Activated T-helper 2 cell treated with anti-CD3 and anti-CD28 coated beads, Interferon-gamma antibody, Interleukin-2, Interleukin-4, amounts not matched to agents 10 μg/mL and 5 μg/mL and 100 μg/mL, durations not matched to agents 14 hours and 24 hours and 36 hours (primary cell): ENCODE results near the gene TCF7. TPM values are rescaled to one million over a fixed set of nuclear protein-coding genes. Genes with fewer than 3 reads are reported as not detected.

Experiments used
- DNase-seq: peaks from one replicate; pipeline ENCODE4 v3.0.0; 2021; ENCODE audit warnings: low spot score
- H3K27ac Mint-ChIP-seq: one replicate; pipeline ENCODE4 v1.8.0; 2021; ENCODE audit warnings: mixed read lengths
- H3K27me3 Mint-ChIP-seq: one replicate; pipeline ENCODE4 v1.8.0; 2021; ENCODE audit warnings: low read depth, mixed read lengths
- H3K36me3 Mint-ChIP-seq: one replicate; pipeline ENCODE4 v1.8.0; 2021; ENCODE audit warnings: low read depth, mixed read lengths
- H3K4me1 Mint-ChIP-seq: one replicate; pipeline ENCODE4 v1.8.0; 2021; ENCODE audit warnings: low read depth, mixed read lengths
- H3K4me3 Mint-ChIP-seq: one replicate; pipeline ENCODE4 v1.8.0; 2021; ENCODE audit warnings: low read depth, mild to moderate bottlenecking, moderate library complexity, mixed read lengths
- H3K9me3 Mint-ChIP-seq: one replicate; pipeline ENCODE4 v1.8.0; 2021; ENCODE audit warnings: mixed read lengths
- intact Hi-C: fragments of 100-400 bp; cut with micrococcal nuclease; formaldehyde crosslinking; loops from one replicate; pipeline ENCODE4 v1.15.1; 2023
- total RNA-seq: library from RNA; stranded (reverse); gene quantifications from 2 replicates; pipeline ENCODE4 v1.2.3, GENCODE V29; 2022

The TCF7 gene
- total RNA-seq, 1 donor from 2014 or later = 10.0 TPM

GRCh38 chr5:134140530-134141201, 26.2 kb downstream of the TCF7 start:
- no peak overlapping the region for H3K27ac Mint-ChIP-seq
- H3K27me3 Mint-ChIP-seq = peaks cover 3% of the 10 kb centered on the region
- peaks cover 65% of the 10 kb centered on the region for H3K36me3 Mint-ChIP-seq
- peak; percentile 50 for DNase-seq
- H3K9me3 Mint-ChIP-seq = no peaks in the 10 kb centered on the region
- H3K4me3 Mint-ChIP-seq = no peak overlapping the region
- peaks cover 44% of the 10 kb centered on the region for H3K4me1 Mint-ChIP-seq
- intact Hi-C loops = loop anchor here (1.0 kb wide), 1 partner anchor 101 kb away; no protein-coding TSS in a partner anchor

- intact Hi-C loops = no loop called here
- H3K4me1 Mint-ChIP-seq = peaks cover 40% of the 10 kb centered on the region
- no peak overlapping the region for H3K4me3 Mint-ChIP-seq
- H3K27ac Mint-ChIP-seq = no peak overlapping the region
- no peaks in the 10 kb centered on the region for H3K9me3 Mint-ChIP-seq
- peaks cover 62% of the 10 kb centered on the region for H3K36me3 Mint-ChIP-seq
- no peaks in the 10 kb centered on the region for H3K27me3 Mint-ChIP-seq
- no peak for DNase-seq
Observed at GRCh38 chr5:134141331-134142050, 27.0 kb downstream of the TCF7 start.

GRCh38 chr5:134142052-134142451, 27.6 kb downstream of the TCF7 start:
- Mint-ChIP-seq H3K9me3 (no peaks in the 10 kb centered on the region), H3K27ac (no peak overlapping the region), H3K27me3 (no peaks in the 10 kb centered on the region), H3K4me3 (no peak overlapping the region), H3K36me3 (peaks cover 57% of the 10 kb centered on the region), H3K4me1 (peaks cover 35% of the 10 kb centered on the region)
- intact Hi-C loops = no loop called here
- no peak for DNase-seq

- Mint-ChIP-seq H3K9me3 (no peaks in the 10 kb centered on the region), H3K36me3 (peaks cover 60% of the 10 kb centered on the region), H3K4me1 (peaks cover 29% of the 10 kb centered on the region), H3K27ac (no peak overlapping the region), H3K4me3 (no peak overlapping the region), H3K27me3 (no peaks in the 10 kb centered on the region)
- intact Hi-C loops = no loop called here
- DNase-seq = no peak
Observed at GRCh38 chr5:134142806-134143205, 28.3 kb downstream of the TCF7 start.

- Mint-ChIP-seq H3K4me1 (peaks cover 24% of the 10 kb centered on the region), H3K27ac (no peak overlapping the region), H3K9me3 (no peaks in the 10 kb centered on the region), H3K27me3 (no peaks in the 10 kb centered on the region), H3K4me3 (no peak overlapping the region), H3K36me3 (peaks cover 65% of the 10 kb centered on the region)
- intact Hi-C loops = no loop called here
- DNase-seq = peak; percentile 6
Observed at GRCh38 chr5:134143431-134143830, 28.9 kb downstream of the TCF7 start.

GRCh38 chr5:134143944-134144941, 29.8 kb downstream of the TCF7 start:
- peaks cover 17% of the 10 kb centered on the region for H3K4me1 Mint-ChIP-seq
- no peaks in the 10 kb centered on the region for H3K27me3 Mint-ChIP-seq
- no peak for DNase-seq
- no peaks in the 10 kb centered on the region for H3K9me3 Mint-ChIP-seq
- intact Hi-C loops = no loop called here
- peaks cover 64% of the 10 kb centered on the region for H3K36me3 Mint-ChIP-seq
- H3K27ac Mint-ChIP-seq = peak overlapping the region; percentile 40
- H3K4me3 Mint-ChIP-seq = no peak overlapping the region

GRCh38 chr5:134145041-134145757, 30.7 kb downstream of the TCF7 start:
- intact Hi-C loops = no loop called here
- Mint-ChIP-seq H3K4me3 (no peak overlapping the region), H3K9me3 (no peaks in the 10 kb centered on the region), H3K36me3 (peaks cover 62% of the 10 kb centered on the region), H3K4me1 (peaks cover 14% of the 10 kb centered on the region), H3K27me3 (no peaks in the 10 kb centered on the region), H3K27ac (peak overlapping the region; percentile 40)
- no peak for DNase-seq

- intact Hi-C loops = loop anchor here (1.0 kb wide), 1 partner anchor 107 kb away; no protein-coding TSS in a partner anchor
Observed at GRCh38 chr5:134145779-134146581, 31.5 kb downstream of the TCF7 start.

GRCh38 chr5:134146651-134147518, 32.4 kb downstream of the TCF7 start:
- Mint-ChIP-seq H3K9me3 (no peaks in the 10 kb centered on the region), H3K4me1 (peaks cover 10% of the 10 kb centered on the region), H3K36me3 (peaks cover 61% of the 10 kb centered on the region), H3K27ac (no peak overlapping the region), H3K27me3 (no peaks in the 10 kb centered on the region), H3K4me3 (no peak overlapping the region)
- no peak for DNase-seq
- intact Hi-C loops = loop anchor here (1.0 kb wide), 1 partner anchor 108 kb away; no protein-coding TSS in a partner anchor

More at GRCh38 chr5:134145779-134146581, 31.5 kb downstream of the TCF7 start:
- no peak overlapping the region for H3K4me3 Mint-ChIP-seq
- H3K36me3 Mint-ChIP-seq = peaks cover 62% of the 10 kb centered on the region
- H3K4me1 Mint-ChIP-seq = peaks cover 9% of the 10 kb centered on the region
- DNase-seq = peak; percentile 68
- no peaks in the 10 kb centered on the region for H3K9me3 Mint-ChIP-seq
- no peaks in the 10 kb centered on the region for H3K27me3 Mint-ChIP-seq
- no peak overlapping the region for H3K27ac Mint-ChIP-seq

GRCh38 chr5:134148316-134148715, 33.8 kb downstream of the TCF7 start:
- peak overlapping the region; percentile 28 for H3K27ac Mint-ChIP-seq

More at GRCh38 chr5:134148316-134148715, 33.8 kb downstream of the TCF7 start:
- intact Hi-C loops = no loop called here
- no peak for DNase-seq
- H3K4me1 Mint-ChIP-seq = peaks cover 13% of the 10 kb centered on the region
- peaks cover 61% of the 10 kb centered on the region for H3K36me3 Mint-ChIP-seq
- H3K9me3 Mint-ChIP-seq = no peaks in the 10 kb centered on the region
- no peaks in the 10 kb centered on the region for H3K27me3 Mint-ChIP-seq
- no peak overlapping the region for H3K4me3 Mint-ChIP-seq
